Putamen (tissue), 1 donor: ENCODE measurements around the gene PEAR1.

Experiments
- DNase-seq: peaks from one replicate; pipeline ENCODE4 v3.0.0-alpha.2; 2016; ENCODE audit warnings: low spot score

Gene PEAR1, protein sequence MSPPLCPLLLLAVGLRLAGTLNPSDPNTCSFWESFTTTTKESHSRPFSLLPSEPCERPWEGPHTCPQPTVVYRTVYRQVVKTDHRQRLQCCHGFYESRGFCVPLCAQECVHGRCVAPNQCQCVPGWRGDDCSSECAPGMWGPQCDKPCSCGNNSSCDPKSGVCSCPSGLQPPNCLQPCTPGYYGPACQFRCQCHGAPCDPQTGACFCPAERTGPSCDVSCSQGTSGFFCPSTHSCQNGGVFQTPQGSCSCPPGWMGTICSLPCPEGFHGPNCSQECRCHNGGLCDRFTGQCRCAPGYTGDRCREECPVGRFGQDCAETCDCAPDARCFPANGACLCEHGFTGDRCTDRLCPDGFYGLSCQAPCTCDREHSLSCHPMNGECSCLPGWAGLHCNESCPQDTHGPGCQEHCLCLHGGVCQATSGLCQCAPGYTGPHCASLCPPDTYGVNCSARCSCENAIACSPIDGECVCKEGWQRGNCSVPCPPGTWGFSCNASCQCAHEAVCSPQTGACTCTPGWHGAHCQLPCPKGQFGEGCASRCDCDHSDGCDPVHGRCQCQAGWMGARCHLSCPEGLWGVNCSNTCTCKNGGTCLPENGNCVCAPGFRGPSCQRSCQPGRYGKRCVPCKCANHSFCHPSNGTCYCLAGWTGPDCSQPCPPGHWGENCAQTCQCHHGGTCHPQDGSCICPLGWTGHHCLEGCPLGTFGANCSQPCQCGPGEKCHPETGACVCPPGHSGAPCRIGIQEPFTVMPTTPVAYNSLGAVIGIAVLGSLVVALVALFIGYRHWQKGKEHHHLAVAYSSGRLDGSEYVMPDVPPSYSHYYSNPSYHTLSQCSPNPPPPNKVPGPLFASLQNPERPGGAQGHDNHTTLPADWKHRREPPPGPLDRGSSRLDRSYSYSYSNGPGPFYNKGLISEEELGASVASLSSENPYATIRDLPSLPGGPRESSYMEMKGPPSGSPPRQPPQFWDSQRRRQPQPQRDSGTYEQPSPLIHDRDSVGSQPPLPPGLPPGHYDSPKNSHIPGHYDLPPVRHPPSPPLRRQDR

DNA sequence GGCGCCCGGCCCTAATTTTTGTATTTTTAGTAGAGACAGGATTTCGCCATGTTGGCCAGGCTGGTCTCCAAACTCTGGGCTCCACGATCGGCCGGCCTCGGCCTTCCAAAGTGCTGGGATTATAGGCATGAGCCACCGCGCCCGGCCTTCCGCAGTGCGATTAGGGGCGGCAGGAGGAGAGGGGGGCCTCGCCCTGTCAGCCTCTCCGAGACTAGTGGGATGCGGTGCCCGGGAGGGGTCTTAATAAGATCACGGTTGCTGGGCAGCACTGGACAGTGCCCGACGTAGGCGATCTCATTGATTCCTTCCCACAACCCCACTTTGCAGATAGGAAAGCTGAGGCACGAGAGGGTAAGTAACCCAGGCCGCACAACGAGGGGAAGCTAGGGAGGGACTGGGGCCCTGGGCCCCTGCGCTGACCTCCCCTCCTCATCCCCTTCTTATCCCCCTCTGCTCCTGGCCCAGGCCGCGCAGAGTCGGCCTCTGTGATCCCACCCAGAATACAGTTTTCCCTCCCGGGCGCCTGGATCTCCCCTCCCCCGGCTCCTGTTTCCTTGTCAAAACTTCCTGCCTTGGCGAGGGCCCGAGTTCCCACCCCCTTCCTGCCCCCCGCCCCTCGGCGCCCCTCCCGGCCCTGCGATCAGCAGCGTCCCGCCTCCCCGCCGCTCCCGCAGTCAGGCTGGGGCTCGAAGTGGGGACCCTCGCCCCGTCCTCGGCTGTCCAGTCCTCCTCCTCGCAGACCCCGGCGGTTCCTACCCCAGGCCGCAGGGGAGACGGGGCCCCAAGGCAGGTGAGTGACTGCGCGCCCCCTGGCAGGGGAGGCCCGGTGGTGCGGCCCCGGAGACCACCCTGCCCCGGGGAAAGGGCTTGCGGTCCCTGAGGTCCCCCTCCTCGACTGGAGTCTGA lies at the start of gene PEAR1:
Gene PEAR1, plus strand, starts transcription at position 671 of the 906 bp plus-strand sequence. CDS start 10,209 bp downstream, outside the sequence.
- DNase-seq = no peak

DNA sequence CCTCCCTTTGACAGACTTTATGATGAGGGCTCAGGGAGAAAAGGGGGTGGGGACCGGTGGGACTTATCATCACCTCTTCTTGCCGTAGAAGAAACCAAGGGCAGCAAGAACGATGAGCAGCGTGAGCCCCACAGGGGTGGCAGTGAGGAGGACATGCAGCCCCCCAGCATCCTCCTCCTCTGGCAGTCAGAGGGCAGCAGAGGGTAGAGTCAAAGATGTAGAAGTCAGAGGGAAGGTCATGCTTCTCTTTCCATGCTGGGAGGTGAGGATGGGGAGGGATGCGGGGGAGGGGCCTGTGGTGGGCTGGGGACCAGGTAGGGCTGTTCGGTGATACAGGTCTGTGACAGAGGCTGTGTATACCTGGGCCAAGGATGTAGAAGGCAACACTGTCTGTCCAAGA lies 49.4 kb upstream of the PEAR1 start:
- no peak for DNase-seq

DNA sequence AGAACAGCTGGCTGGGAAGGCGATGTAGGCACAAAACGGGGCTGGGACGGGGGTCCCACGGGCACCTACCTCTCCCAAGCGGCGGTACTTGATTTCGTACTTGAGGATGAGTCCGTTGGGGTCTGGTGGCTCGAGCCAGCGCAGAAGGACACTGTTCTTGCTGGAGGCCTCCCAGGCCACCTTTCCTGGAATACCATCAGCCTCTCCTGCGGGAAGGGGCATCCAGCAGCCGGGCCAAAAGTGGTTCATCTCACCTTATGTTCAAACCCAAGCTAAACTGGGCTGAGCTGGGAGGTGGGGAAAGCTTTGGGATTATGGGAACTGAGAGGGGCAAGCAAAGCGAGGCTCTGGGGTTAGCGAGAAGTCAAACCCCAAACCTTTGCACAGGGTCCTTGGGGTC lies 48.9 kb upstream of the PEAR1 start:
- no peak for DNase-seq

DNA sequence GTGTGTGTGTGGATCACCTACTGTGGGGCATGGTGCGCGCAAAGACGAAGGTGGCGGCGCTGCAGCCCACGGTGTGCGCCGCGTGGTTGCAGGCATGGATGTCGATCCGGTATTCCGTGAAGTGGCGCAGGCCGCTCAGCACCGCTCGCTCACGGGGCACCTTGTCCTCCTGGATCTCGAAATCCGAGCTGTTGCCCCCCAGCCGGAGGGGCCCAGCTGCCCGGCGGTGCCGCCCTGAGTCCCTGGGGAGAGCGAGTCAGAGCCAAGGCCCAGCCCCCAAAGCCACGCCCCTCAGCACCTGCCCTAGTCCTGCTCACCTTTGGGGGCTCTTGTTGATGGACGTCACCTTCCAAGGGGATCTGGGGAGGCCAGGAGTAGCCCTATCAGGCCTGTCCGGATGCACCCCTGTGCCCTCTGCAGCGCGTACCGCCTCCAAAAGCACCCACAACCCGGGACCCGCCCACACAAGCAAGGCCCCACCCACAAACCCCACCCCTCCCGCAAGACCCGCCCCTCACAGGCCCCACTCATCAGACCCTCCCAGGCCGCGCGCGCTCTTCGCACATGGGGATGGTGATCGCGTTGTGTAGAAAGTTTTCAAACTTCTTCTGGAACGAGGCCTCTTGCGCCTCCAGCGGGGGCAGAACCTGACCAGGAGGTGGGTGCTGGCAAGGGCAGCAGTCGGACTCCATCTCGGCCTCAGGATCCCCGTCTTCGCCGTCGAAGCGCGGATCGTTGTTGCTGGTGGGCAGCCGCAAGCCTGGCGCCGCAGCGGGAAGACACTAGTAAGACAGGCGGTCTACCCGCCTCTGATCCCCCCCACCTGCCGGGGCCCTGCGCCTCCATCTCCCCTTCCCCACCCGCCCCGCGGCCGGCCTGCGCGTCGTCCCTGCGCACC lies 48.2 kb upstream of the PEAR1 start:
- DNase-seq = no peak

DNA sequence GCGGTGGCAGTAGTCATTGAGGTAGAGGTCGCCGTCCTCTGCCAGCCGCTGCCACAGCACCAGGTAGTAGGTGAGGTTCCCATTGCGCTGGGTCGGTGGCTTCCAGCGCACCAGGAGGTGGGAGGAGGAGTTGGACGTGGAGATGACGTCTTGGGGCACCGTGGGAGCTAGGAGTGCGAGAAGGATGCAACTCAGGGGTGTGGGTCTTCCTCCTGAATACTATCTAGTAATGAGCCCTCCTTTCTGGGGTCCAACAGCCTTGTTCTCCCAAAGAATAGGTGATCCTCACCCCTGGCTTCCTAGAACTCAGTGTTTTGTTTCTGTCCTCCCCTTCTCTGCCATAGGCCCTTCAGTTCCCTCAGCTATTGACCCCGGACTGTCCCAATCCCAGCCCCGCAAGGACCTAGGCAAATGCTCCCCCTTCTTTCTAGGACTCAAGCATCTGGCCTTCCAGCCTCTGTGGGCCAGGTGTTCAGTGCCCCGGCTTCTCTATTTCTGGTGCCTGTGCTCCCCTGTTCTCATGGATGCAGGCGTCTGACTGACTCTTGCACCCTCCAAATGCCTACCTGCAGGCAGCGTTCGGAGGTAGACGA lies 47.5 kb upstream of the PEAR1 start:
- no peak for DNase-seq

DNA sequence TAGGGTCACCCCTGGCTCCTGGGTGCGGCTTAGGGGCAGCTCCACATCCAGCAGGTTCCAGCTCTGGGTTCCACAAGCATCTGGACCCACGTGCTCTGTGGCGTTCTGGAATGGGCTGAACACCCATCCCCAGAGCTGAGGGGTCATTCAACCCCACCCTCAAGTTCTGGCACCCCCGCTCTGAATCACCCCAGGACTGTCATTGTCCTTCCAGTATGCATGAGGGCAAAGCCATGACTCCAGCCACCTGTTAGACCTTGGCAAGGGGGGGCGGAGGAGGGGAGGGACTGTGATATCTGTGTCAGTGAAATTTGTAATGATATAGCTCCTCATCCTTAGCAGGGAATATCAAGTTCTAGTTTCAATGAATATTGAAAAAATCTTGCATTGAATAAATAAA lies 46.9 kb upstream of the PEAR1 start:
- no peak for DNase-seq

GRCh38 chr1:156847591-156848460 lies 45.7 kb upstream of the PEAR1 start:
- DNase-seq = no peak

- DNase-seq = no peak
Measured at GRCh38 chr1:156848461-156849150, 44.9 kb upstream of the PEAR1 start.

DNA sequence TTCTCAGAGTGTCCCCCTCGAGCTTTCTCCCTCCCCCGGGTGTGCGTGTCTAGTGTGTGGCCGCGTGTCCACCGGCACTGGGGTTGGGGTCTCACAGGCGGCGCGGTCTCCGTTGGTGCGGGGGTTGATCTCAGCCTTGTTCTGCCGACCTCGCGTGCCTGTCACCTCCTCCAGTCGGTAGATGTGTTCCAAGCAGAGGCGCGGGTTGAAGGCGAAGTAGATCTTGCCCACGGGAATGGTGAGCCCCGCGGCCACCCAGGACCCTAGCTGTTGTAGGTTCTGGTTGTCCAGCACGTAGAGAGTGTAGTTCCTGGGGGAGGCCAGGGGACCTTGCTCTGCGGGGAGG lies 44.4 kb upstream of the PEAR1 start:
- DNase-seq = no peak

DNA sequence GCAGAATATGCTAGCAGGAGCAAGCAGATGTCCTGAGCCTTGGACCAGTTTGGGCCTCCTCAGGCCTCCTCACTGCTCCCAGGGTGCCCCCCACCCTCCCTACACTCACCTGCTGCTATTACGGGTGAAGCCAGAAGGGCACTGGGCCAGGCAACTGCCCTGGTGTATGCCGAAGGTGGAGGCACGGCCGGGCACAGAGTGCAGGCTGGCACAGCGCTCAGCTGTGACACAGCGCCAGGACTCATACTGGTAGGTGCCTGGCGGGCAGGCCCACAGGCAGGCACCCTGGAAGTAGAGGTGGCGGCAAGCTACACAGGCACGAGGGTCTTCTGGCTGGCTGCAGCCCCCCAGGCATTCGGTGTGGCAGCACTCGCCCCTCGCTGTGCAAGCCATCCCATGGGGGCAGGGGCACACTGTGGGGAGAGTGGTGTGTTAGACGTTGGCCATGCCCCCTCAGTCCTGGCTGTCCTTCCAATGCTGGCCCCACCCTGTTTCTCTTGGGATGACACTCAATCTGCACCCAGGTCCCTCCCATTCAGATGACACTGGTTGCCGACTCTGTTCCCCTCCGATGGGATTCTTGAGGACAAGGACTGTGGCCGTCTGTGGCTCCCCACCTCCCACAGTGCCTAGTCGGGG lies 41.6 kb upstream of the PEAR1 start:
- DNase-seq = no peak

- peak; percentile 12 for DNase-seq
Measured at GRCh38 chr1:156852418-156852874, 41.1 kb upstream of the PEAR1 start.

DNA sequence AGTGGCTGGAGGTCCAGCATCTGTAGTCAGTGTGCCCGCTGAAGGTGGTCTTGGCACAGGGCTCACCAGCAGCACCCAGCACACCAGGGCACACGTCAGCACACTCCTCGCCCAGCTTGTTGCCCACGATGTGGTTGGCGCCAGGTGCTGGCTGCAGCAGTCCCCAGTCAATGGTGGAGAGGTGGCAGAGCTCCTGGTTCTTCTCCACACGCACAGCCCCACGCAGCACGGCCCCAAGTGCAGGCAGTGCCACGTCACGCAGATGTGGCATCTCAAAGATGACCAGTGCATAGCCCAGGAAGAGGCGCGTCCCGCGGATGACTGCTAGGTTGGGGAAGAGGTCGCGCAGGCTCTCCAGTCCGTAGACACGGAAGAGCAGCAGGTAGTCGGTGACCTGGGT lies 39.8 kb upstream of the PEAR1 start:
- no peak for DNase-seq

- no peak for DNase-seq
Measured at GRCh38 chr1:156854634-156855033, 38.9 kb upstream of the PEAR1 start.

GRCh38 chr1:156856282-156856785 lies 37.2 kb upstream of the PEAR1 start:
- no peak for DNase-seq

DNA sequence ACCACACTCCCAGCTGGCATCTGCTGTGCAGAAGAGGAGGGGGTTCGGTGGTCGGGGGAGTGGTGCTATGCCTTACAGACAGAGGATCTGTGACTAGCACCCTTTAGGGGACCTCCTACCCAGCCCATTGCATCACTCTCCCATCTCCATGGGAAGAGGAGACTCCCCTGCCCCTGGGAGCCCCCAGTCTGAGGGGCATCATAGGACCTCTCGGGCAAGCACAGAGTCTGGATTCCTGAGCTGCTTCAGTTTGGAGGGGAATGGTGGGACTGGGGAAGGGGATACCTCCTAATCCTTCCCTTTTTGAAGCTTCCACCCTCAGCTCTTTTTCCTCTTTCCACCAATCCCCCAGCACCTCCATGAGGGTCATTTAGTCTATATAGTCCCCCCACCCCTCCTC lies 36.0 kb upstream of the PEAR1 start:
- DNase-seq = no peak

- DNase-seq = no peak
Measured at GRCh38 chr1:156858555-156858956, 35.0 kb upstream of the PEAR1 start.

- no peak for DNase-seq
Measured at GRCh38 chr1:156858959-156859522, 34.5 kb upstream of the PEAR1 start, which contains the start of gene INSRR. Gene INSRR, minus strand, starts transcription at chr1:156859117. Its CDS starts 496 bp downstream, at chr1:156858621.
